GM12864 (cell line): ENCODE results near the gene ATRIP.

Experiments used
- DNase-seq: peaks from one replicate; pipeline ENCODE4 v3.0.0-alpha.2; 2011; ENCODE audit warnings: low read depth
- H3K4me3 ChIP-seq: 2 replicates; pipeline ENCODE4 v1.5.1; 2011; ENCODE audit warnings: mild to moderate bottlenecking, low read depth, low read length, control low read depth
- TF ChIP-seq, protein P1 (sequence below): IDR thresholded peaks from 2 replicates; pipeline ENCODE4 v1.5.1; 2011; ENCODE audit warnings: low read depth, mild to moderate bottlenecking, moderate library complexity, low read length, control low read depth, inconsistent platforms; ENCODE audit errors: missing control alignments

Gene ATRIP

DNA sequence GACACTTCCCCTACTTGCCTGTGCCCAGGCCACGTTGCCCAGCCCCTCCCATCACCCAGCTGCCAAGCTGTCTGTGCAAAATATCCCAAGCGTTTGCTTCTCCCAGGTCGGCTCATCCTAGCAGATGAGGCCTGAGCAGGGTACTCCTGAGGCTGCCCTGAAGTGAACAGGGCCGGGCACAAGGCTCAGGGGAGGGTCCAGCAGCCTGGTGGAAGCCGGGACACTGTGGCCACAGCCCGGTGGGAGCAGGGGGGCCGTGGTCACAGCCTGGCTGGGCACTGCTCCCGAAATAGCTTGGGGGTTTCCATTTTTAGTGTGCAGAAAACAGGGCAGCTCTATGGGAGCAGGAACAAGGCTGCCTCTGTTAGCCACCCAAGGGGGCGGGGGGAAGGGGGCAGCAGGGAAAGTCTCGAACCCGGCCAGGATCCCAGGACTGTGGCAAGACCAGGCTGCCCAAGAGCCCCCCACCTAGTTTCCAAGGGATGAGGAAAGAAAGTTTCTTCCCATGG lies 20.1 kb upstream of the ATRIP start:
- TF ChIP-seq, protein P1, sequence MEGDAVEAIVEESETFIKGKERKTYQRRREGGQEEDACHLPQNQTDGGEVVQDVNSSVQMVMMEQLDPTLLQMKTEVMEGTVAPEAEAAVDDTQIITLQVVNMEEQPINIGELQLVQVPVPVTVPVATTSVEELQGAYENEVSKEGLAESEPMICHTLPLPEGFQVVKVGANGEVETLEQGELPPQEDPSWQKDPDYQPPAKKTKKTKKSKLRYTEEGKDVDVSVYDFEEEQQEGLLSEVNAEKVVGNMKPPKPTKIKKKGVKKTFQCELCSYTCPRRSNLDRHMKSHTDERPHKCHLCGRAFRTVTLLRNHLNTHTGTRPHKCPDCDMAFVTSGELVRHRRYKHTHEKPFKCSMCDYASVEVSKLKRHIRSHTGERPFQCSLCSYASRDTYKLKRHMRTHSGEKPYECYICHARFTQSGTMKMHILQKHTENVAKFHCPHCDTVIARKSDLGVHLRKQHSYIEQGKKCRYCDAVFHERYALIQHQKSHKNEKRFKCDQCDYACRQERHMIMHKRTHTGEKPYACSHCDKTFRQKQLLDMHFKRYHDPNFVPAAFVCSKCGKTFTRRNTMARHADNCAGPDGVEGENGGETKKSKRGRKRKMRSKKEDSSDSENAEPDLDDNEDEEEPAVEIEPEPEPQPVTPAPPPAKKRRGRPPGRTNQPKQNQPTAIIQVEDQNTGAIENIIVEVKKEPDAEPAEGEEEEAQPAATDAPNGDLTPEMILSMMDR = no peak
- DNase-seq = no peak
- no peak overlapping the region for H3K4me3 ChIP-seq

DNA sequence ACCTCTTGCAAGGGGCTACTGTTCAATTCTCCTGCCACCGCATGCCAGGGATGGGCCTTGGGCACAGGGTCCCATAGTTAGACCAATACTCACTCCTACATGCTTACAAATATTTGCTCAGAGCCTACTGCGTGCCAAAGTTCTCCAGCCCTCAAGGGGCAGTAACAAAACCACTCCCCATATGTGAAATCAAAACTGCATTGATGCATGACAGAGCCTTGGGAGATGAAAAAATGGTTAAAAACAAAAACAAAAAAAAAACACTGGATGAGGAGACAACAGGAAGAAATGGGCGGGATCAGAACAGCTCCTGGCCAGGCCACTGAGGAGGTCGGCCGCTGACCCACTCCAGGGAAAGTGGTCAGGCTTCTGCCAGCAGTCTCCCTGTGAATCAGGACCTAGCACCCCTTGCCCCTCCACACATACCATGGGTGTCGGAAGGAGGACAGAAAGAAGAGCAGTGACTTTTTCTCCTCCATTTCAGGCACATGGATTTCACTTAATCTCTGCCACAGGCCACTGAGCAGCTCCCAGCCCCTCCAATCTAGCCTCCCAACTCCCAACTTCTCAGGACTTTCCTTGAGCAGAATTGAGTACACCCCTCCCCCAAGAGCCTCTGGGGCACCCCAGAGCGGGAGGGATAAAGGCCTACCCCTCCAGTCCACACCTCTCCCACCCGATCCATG lies 19.4 kb upstream of the ATRIP start:
- no peak overlapping the region for H3K4me3 ChIP-seq
- TF ChIP-seq, protein P1 = no peak
- no peak for DNase-seq

DNA sequence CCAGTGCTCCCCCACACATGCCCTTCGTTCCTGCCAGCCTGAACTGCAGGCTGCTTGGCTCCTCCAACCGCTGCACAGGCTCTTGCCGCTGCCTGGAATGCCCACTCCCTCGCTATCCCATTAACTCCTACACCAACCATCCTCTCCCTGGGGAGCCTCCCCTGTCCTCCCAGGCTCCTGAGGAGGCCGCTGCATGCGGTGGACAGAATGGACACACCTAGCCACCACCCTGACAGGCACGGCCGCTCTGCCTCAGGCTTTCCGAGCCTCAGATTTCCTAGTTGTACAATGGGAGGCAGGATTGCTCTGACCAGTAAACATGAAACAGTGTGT lies 18.9 kb upstream of the ATRIP start:
- TF ChIP-seq, protein P1 = no peak
- no peak overlapping the region for H3K4me3 ChIP-seq
- no peak for DNase-seq

DNA sequence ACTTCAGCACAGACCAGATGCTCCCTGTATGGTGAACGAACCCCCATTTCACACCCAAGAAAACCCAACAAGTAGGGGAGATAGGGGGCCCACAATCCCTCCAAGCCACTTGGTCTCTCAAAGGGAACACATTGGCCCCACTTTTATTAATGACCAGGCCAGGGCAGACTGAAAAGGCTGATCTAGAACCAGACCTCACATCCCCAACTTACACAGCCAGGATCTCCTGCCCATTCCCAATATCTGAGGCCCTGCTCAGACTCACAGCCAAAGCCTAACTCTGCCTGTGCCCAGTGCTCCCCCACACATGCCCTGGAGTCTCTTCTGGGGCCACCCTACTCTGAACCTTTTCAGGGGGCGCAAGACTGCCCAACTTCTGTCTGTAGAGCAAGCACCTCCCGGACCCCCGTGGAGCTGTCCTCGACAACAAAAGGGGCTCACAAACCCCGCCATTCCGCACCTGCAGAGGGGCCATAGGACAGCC lies 18.4 kb upstream of the ATRIP start:
- TF ChIP-seq, protein P1 = no peak
- H3K4me3 ChIP-seq = no peak overlapping the region
- no peak for DNase-seq

DNA sequence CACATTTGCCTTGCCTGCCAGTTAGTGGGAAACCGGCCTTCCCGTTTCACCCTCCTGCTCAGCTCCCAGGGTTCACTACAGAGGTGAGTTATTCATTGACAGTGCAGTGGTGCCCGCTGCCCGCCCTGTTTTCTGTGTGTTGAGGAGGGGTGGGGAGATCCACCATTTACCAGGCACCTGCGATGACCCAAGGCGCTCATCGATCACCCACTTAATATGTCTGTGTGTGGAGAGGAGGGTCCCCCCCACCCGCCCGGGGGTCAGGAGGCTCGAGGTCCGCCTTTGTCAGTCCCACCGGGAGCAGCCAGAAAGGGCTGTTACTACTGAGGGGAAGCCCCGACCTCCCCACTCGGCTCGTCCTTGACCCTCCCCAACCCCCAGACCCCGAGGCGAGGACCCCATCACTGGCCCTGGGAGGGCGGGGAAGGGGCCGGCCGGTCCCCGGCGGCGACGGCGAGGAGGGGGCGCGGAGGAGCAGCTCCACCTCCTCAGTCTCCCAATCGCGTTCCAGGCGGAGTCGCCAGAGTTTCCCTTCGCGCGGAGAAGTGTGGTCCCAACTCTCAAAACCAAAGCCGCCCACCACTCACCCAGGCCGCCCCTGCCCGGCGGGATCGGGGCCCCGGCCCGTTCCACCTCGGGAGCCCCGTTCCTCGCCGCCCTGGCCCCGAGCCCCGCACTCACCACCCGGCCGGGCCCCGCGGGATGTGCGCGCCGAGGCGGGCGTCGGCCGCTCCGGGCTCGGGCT lies 17.8 kb upstream of the ATRIP start:
- no peak for DNase-seq
- H3K4me3 ChIP-seq = peak overlapping the region; percentile 65
- TF ChIP-seq, protein P1 = no peak

DNA sequence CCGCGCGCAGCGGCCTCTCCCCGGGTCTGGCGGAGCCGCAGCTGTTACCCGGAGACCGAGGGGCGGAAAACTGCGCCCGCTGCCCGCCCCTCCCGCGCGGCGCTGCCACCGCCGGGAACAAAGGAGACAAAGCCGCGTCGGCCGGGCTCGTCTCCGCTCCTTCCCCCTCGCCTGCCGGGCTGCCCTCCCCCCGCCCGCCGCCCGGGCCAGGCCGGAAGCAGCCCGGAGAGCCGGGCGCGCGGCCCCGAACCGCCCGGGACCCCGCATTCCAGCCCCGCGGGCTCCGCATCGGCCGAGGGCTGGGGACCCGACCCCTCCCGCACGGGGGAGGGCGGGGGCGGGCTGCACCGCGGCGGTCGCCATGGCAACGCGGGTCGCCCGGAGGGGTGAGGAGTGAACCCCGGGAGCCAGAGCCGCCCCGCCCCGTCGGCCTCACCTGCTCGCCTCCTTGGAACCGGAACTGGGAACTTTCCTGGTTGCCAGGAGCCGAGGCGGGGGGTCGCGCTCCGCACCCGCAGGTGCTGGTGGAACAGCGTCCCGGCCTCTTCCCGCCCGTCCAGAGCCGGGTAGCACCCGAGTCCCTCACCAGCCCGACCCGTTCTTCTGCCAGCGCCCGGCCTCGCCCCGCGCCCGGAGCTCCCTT lies 17.1 kb upstream of the ATRIP start:
- TF ChIP-seq, protein P1 = no peak
- no peak for DNase-seq
- peak overlapping the region; percentile 65 for H3K4me3 ChIP-seq
